HepG2 (cell line): ENCODE measurements around the gene AGBL3. TPM values are rescaled to one million over a fixed set of nuclear protein-coding genes. Genes with fewer than 3 reads are reported as not detected.

Source experiments
- ADNP ChIP-seq: sonication (generic); formaldehyde crosslinking; IDR thresholded peaks from 2 replicates; pipeline ENCODE4 v1.4.0; 2020; ENCODE audit warnings: missing genetic modification reagents
- IKZF1 ChIP-seq: fragments of 450-650 bp; IDR thresholded peaks from 2 replicates; pipeline ENCODE4 v1.7.1; 2016
- KLF6 ChIP-seq: IDR thresholded peaks from 2 replicates; pipeline ENCODE4 v1.8.0; 2016; ENCODE audit warnings: missing biosample characterization, missing genetic modification reagents
- NKX3-1 ChIP-seq: sonication (generic); formaldehyde crosslinking; IDR thresholded peaks from 2 replicates; pipeline ENCODE4 v1.5.0; 2020; ENCODE audit warnings: missing genetic modification reagents
- NRL ChIP-seq: sonication (generic); formaldehyde crosslinking; IDR thresholded peaks from 2 replicates; pipeline ENCODE4 v1.5.0; 2020; ENCODE audit warnings: missing genetic modification reagents, mild to moderate bottlenecking, moderate library complexity, borderline replicate concordance
- RFX5 ChIP-seq: IDR thresholded peaks from 2 replicates; pipeline ENCODE4 v1.6.1; 2011; ENCODE audit warnings: low read depth, low read length, improper control_type of control experiment
- SRF ChIP-seq: IDR thresholded peaks from 2 replicates; pipeline ENCODE4 v1.6.1; 2011; ENCODE audit warnings: mild to moderate bottlenecking, low read depth, low read length, moderate library complexity
- STAT6 ChIP-seq: sonication (generic); formaldehyde crosslinking; IDR thresholded peaks from 2 replicates; pipeline ENCODE4 v1.4.0; 2020; ENCODE audit warnings: missing genetic modification reagents, mild to moderate bottlenecking, borderline replicate concordance
- TBX3 ChIP-seq: fragments of 450-650 bp; IDR thresholded peaks from 2 replicates; pipeline ENCODE4 v1.6.1; 2017; ENCODE audit warnings: antibody characterized with exemption, mild to moderate bottlenecking, inconsistent platforms, borderline replicate concordance
- ZBTB7B ChIP-seq: sonication (generic); formaldehyde crosslinking; IDR thresholded peaks from 2 replicates; pipeline ENCODE4 v1.4.0; 2020; ENCODE audit warnings: missing genetic modification reagents
- ZIK1 ChIP-seq: sonication (generic); formaldehyde crosslinking; IDR thresholded peaks from 2 replicates; pipeline ENCODE4 v1.5.0; 2020; ENCODE audit warnings: mild to moderate bottlenecking, low read depth, missing genetic modification reagents, borderline replicate concordance
- ZNF138 ChIP-seq: sonication (generic); formaldehyde crosslinking; IDR thresholded peaks from 2 replicates; pipeline ENCODE4 v1.5.0; 2020; ENCODE audit warnings: mild to moderate bottlenecking, low read depth, missing genetic modification reagents
- ZNF281 ChIP-seq: sonication (generic); formaldehyde crosslinking; IDR thresholded peaks from 2 replicates; pipeline ENCODE4 v1.4.0; 2020; ENCODE audit warnings: missing genetic modification reagents, borderline replicate concordance
- ZNF3 ChIP-seq: IDR thresholded peaks from 2 replicates; pipeline ENCODE4 v1.7.0; 2017; ENCODE audit warnings: inconsistent platforms
- ZNF30 ChIP-seq: sonication (generic); formaldehyde crosslinking; IDR thresholded peaks from 2 replicates; pipeline ENCODE4 v1.5.0; 2020; ENCODE audit warnings: mild to moderate bottlenecking, missing genetic modification reagents
- ZNF639 ChIP-seq: conservative IDR thresholded peaks from 2 replicates; pipeline ENCODE4 v1.6.1; 2018; ENCODE audit warnings: missing genetic modification reagents
- polyA plus RNA-seq, 8 experiments: library from polyadenylated mRNA; depleted of rRNA in 3 of 8; stranded (reverse) in 7 of 8; unstranded in 1 of 8; fragments of >200 nt; fragmentation: Illumina TruSeq in 4 of 8; extraction: Trizol in 4 of 8; gene quantifications; 2 replicates each; pipeline versions ENCODE4 v1.2.1 to v1.2.3, GENCODE V29; 2011 to 2016; ENCODE audit warnings: low read depth in 4 of 8, missing spikeins in 1 of 8, mixed read lengths in 1 of 8; ENCODE audit not compliant: insufficient read depth in 1 of 8
- total RNA-seq, 5 experiments: library from RNA; depleted of rRNA; stranded (reverse); fragments of >200 nt; fragmentation: Illumina TruSeq; extraction: Trizol; gene quantifications; 2 replicates each; pipeline ENCODE4 v1.2.3, GENCODE V29; 2016; ENCODE audit warnings: low read depth in 1 of 5
- TF ChIP-seq, protein P1 (sequence below): sonication (generic); formaldehyde crosslinking; conservative IDR thresholded peaks from 2 replicates; pipeline ENCODE4 v1.8.1; 2023; ENCODE audit warnings: missing genetic modification reagents
- TF ChIP-seq, protein P2 (sequence below): sonication (generic); formaldehyde crosslinking; IDR thresholded peaks from 2 replicates; pipeline ENCODE4 v1.8.1; 2022; ENCODE audit warnings: low read depth, mild to moderate bottlenecking, missing genetic modification reagents

Gene AGBL3
- total and polyA plus RNA-seq, 2 of the 13 experiments (the other 11 are each of a cell fraction or from before 2014, with no cell fraction given): 2.2 to 7.2 TPM

DNA sequence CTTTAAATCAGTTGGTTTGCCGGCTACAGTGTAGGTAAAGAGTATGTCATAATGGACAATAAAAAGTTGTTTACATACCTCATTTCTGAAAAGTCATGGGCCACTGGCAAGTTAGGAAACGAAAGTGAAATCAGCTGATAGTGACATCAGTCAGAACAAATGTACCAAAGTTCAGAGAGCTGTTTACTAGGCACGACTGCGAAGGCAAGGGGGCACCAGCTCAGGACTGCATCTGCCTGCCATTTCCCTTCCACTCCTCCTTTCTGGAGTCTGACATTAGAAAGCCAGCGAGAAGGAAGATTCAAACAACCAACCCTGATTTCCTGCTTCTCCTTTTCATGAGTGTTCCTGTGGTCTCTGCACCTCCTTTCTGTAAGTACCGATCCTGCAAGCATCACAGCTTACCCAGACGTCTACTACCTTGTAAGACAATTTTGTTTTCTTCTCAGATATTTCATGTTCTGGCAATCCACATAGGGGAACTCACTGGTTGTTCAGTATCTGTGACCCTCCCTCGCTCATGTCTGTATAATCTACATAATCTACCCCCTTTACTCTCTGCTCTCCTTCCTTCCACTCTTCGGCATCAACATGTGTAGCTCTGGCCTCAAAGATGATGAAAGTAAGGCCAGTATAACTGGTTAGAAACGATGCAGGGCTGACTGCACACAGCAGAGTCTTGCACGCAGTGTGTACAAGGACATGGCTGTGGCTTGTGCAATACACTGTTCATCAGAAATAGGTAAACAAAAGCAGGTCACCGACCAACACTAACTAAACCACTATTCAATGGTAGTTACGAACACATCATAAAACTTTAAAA lies 161.8 kb downstream of the AGBL3 start, which contains the start of gene TMEM140 (continued):
- no peak for TF ChIP-seq NKX3-1 (CRISPR knock-in tag)
- TF ChIP-seq TBX3: no peak
- TF ChIP-seq, protein P1, sequence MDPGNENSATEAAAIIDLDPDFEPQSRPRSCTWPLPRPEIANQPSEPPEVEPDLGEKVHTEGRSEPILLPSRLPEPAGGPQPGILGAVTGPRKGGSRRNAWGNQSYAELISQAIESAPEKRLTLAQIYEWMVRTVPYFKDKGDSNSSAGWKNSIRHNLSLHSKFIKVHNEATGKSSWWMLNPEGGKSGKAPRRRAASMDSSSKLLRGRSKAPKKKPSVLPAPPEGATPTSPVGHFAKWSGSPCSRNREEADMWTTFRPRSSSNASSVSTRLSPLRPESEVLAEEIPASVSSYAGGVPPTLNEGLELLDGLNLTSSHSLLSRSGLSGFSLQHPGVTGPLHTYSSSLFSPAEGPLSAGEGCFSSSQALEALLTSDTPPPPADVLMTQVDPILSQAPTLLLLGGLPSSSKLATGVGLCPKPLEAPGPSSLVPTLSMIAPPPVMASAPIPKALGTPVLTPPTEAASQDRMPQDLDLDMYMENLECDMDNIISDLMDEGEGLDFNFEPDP: no peak
- TF ChIP-seq ZNF3: no peak
- TF ChIP-seq, protein P2, sequence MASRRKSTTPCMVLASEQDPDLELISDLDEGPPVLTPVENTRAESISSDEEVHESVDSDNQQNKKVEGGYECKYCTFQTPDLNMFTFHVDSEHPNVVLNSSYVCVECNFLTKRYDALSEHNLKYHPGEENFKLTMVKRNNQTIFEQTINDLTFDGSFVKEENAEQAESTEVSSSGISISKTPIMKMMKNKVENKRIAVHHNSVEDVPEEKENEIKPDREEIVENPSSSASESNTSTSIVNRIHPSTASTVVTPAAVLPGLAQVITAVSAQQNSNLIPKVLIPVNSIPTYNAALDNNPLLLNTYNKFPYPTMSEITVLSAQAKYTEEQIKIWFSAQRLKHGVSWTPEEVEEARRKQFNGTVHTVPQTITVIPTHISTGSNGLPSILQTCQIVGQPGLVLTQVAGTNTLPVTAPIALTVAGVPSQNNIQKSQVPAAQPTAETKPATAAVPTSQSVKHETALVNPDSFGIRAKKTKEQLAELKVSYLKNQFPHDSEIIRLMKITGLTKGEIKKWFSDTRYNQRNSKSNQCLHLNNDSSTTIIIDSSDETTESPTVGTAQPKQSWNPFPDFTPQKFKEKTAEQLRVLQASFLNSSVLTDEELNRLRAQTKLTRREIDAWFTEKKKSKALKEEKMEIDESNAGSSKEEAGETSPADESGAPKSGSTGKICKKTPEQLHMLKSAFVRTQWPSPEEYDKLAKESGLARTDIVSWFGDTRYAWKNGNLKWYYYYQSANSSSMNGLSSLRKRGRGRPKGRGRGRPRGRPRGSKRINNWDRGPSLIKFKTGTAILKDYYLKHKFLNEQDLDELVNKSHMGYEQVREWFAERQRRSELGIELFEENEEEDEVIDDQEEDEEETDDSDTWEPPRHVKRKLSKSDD (CRISPR knock-in tag): 0 out of 2 replicates have a peak, but pooled peaks have one; percentile 48
- no peak; the same call in 1 of the 2 replicates for TF ChIP-seq STAT6 (CRISPR knock-in tag)
- 0 out of 2 replicates have a peak, but pooled peaks have one; percentile 39 for TF ChIP-seq ZBTB7B (CRISPR knock-in tag)
- TF ChIP-seq ZNF138 (CRISPR knock-in tag): no peak
- TF ChIP-seq ZNF639 (CRISPR knock-in tag): no peak
- no peak for TF ChIP-seq ZIK1 (CRISPR knock-in tag)
- no peak for TF ChIP-seq ZNF30 (CRISPR knock-in tag)
- TF ChIP-seq IKZF1: no peak
- TF ChIP-seq RFX5: no peak
- TF ChIP-seq KLF6 (CRISPR knock-in tag): peak; percentile 38; the same call in 1 of the 2 replicates
- no peak for TF ChIP-seq NRL (CRISPR knock-in tag)
- peak; percentile 53; the same call in 1 of the 2 replicates for TF ChIP-seq ZNF281 (CRISPR knock-in tag)
- no peak for TF ChIP-seq SRF
- TF ChIP-seq ADNP: no peak
